Right cardiac atrium (tissue), 5 donors: ENCODE results near the gene ZNF473. TPM values are rescaled to one million over a fixed set of nuclear protein-coding genes. Genes with fewer than 3 reads are reported as not detected.

Experiments used
- ATAC-seq, 2 donors: fragments of 200-7000 bp; cut with Tn5 transposase; one replicate each; pipeline versions ENCODE4 v1.8.0 to v1.9.1; 2020; ENCODE audit warnings: moderate library complexity in 2 of 2, mild to moderate bottlenecking in 1 of 2
- DNase-seq, 3 donors: peaks; one replicate each; pipeline ENCODE4 v3.0.0-alpha.2; 2020
- H3K27ac ChIP-seq: one replicate; pipeline ENCODE4 v1.5.1; 2013; ENCODE audit warnings: mild to moderate bottlenecking, low read length, control low read depth, moderate library complexity
- H3K27me3 ChIP-seq: one replicate; pipeline ENCODE4 v1.6.1; 2013; ENCODE audit not compliant: control insufficient read depth, insufficient read depth
- H3K4me1 ChIP-seq: one replicate; pipeline ENCODE4 v1.6.1; 2013; ENCODE audit warnings: low read length; ENCODE audit not compliant: control insufficient read depth, insufficient read depth
- H3K4me3 ChIP-seq: one replicate; pipeline ENCODE4 v1.5.1; 2013; ENCODE audit warnings: low read length, control low read depth
- H3K9me3 ChIP-seq: one replicate; pipeline ENCODE4 v1.6.1; 2013; ENCODE audit warnings: low read length; ENCODE audit not compliant: control insufficient read depth
- WGBS: extraction: QIAGEN DNeasy Blood & Tissue Kit; methylation state at CpG from one replicate; pipeline ENCODE4 v1.1.7; 2013; 5-methylcytosine and 5-hydroxymethylcytosine counted together
- intact Hi-C, 4 donors: fragments of 100-400 bp; cut with DNase I; formaldehyde crosslinking; loops; one replicate each; pipeline versions ENCODE4 v1.11.0 to v1.14.0; 2022 to 2023
- polyA plus RNA-seq: library from polyadenylated mRNA; stranded (reverse); fragments of 200-250 nt; gene quantifications from one replicate; pipeline ENCODE4 v1.2.3, GENCODE V29; 2013
- total RNA-seq, 4 donors: library from RNA; stranded (reverse); fragmentation: NEBNext Ultra II Directional; extraction: Animal tissue kit (Norgen Biotek cat#: 25700); gene quantifications; one replicate each; pipeline ENCODE4 v1.2.1, GENCODE V29; 2021
- donor health status: healthy with polysubstance abuse.
- donor health status: DM: no; HTN: yes; CAD: no.
- donor health status: DM: no; HTN: no; CAD: no.
- donor health status: DM: no; HTN: yes; CAD: no; lungs with severe emphysema.
- donor health status: DM: yes; HTN: yes; CAD: no.

ZNF473 gene
- total and polyA plus RNA-seq, 5 donors, result 2.1 to 5.5 (median 4.9) TPM

GRCh38 chr19:50003810-50004419 is 21.9 kb upstream of the ZNF473 start:
- H3K4me1 ChIP-seq, result peaks cover 2% of the 10 kb centered on the region
- DNase-seq (peak in 1 of 3 donors; percentile 64), ATAC-seq (peak; percentile 59 to 84)
- no peaks in the 10 kb centered on the region for H3K27me3 ChIP-seq
- no peaks in the 10 kb centered on the region for H3K9me3 ChIP-seq
- 80% methylated on average over 11 of the region's 11 CpGs for WGBS
- no peak overlapping the region for H3K27ac ChIP-seq
- H3K4me3 ChIP-seq, result no peak overlapping the region
- intact Hi-C loops, result no loop called here

- H3K4me1 ChIP-seq, result peaks cover 2% of the 10 kb centered on the region
- intact Hi-C loops, result no loop called here
- no peak overlapping the region for H3K4me3 ChIP-seq
- no peaks in the 10 kb centered on the region for H3K27me3 ChIP-seq
- H3K27ac ChIP-seq, result no peak overlapping the region
- whole genome bisulfite sequencing, result 96% methylated on average over 12 of the region's 12 CpGs
- no peaks in the 10 kb centered on the region for H3K9me3 ChIP-seq
- DNase-seq, result no peak
- ATAC-seq, result no peak
Measured at GRCh38 chr19:50005428-50005827, 20.4 kb upstream of the ZNF473 start.

- intact Hi-C loops, result no loop called here
- H3K4me1 ChIP-seq, result peaks cover 2% of the 10 kb centered on the region
- H3K27ac ChIP-seq, result no peak overlapping the region
- ATAC-seq, result no peak
- DNase-seq, result no peak
- WGBS, result 96% methylated on average over 10 of the region's 10 CpGs
- no peak overlapping the region for H3K4me3 ChIP-seq
- no peaks in the 10 kb centered on the region for H3K9me3 ChIP-seq
- H3K27me3 ChIP-seq, result no peaks in the 10 kb centered on the region
Measured at GRCh38 chr19:50007170-50007569, 18.6 kb upstream of the ZNF473 start.

DNA sequence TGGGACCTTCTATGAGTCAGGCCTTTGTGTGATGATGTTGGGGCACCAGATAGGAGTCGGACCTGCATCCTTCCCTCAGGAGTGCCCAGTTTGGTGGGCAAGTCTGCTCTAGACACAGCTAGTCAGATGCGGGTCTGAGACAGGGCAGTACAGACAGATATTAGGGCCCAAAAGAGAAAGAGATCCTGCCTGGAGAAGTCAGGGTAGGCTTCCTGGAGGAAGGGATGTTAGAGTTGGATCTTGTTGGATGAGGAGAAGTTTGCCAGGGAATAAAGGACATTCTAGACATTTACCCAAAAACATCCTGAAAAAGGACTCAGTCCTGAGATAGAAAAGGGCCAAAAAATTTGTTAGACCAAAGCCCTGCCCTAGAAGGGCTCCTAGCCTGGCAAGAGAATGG is 17.9 kb upstream of the ZNF473 start:
- Histone ChIP-seq H3K9me3 (no peaks in the 10 kb centered on the region), H3K27ac (no peak overlapping the region), H3K27me3 (no peaks in the 10 kb centered on the region), H3K4me3 (no peak overlapping the region), H3K4me1 (peaks cover 2% of the 10 kb centered on the region)
- 91% methylated on average over 2 of the region's 2 CpGs for WGBS
- no peak for DNase-seq
- no peak for ATAC-seq
- intact Hi-C loops, result no loop called here

GRCh38 chr19:50008532-50008931 is 17.3 kb upstream of the ZNF473 start:
- intact Hi-C loops, result no loop called here
- whole genome bisulfite sequencing, result 57% methylated on average over 10 of the region's 10 CpGs
- Histone ChIP-seq H3K27ac (no peak overlapping the region), H3K4me1 (peaks cover 2% of the 10 kb centered on the region), H3K27me3 (no peaks in the 10 kb centered on the region), H3K4me3 (no peak overlapping the region), H3K9me3 (no peaks in the 10 kb centered on the region)
- ATAC-seq, result no peak
- no peak for DNase-seq

GRCh38 chr19:50016225-50016807 is 9.5 kb upstream of the ZNF473 start:
- Histone ChIP-seq H3K27ac (no peak overlapping the region), H3K4me1 (no peaks in the 10 kb centered on the region), H3K4me3 (no peak overlapping the region), H3K27me3 (no peaks in the 10 kb centered on the region), H3K9me3 (no peaks in the 10 kb centered on the region)
- DNase-seq, result no peak
- no peak for ATAC-seq
- intact Hi-C loops, result no loop called here
- 95% methylated on average over 1 of the region's 1 CpG for WGBS

GRCh38 chr19:50020481-50020880 is 5.3 kb upstream of the ZNF473 start:
- Histone ChIP-seq H3K27ac (no peak overlapping the region), H3K4me3 (no peak overlapping the region), H3K4me1 (no peaks in the 10 kb centered on the region), H3K27me3 (no peaks in the 10 kb centered on the region), H3K9me3 (no peaks in the 10 kb centered on the region)
- no peak for ATAC-seq
- intact Hi-C loops, result no loop called here
- 79% methylated on average over 6 of the region's 6 CpGs for WGBS
- no peak for DNase-seq

DNA sequence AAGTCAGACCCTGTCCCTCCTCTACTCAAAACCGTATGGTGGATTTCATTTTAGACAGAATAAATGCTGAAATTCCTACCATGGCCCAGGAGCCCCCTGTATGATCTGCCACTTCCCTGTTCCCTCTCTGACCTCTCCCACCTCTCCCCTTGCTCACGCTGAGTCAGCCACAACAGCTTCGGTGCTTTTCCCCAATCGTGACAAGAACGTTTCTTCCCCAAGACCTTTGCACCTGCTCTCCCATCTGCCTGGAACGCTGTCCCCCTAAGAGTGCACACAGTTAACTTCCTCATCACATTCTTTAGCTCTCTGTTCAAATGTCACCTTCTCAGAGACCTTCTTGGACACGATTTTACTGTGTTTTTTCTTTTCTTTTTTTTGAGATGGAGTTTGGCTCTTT is 3.0 kb upstream of the ZNF473 start:
- H3K27ac ChIP-seq, result no peak overlapping the region
- peaks cover 6% of the 10 kb centered on the region for H3K4me1 ChIP-seq

DNA sequence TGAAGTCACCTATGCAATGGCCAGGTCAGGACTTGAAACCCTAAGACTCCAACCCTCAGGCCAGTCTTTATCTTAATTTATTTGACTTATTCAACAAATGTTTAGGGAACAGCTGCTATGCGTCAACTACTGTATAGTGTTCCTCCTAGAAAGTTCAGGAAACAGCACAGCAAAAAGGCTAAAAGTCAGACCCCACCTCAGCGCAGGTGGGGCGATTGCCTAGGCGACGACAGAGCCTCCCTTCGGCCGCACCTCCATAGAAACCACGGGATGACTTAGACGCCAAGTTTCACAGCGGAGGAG is 1.1 kb upstream of the ZNF473 start:
- DNase-seq (no peak), ATAC-seq (no peak)
- no peaks in the 10 kb centered on the region for H3K27me3 ChIP-seq
- intact Hi-C loops, result no loop called here
- peaks cover 6% of the 10 kb centered on the region for H3K4me1 ChIP-seq
- H3K27ac ChIP-seq, result peak overlapping the region; percentile 73
- WGBS, result 0% methylated on average over 10 of the region's 10 CpGs
- peak overlapping the region; percentile 83 for H3K4me3 ChIP-seq
- no peaks in the 10 kb centered on the region for H3K9me3 ChIP-seq

More for the DNA sequence above, 3.0 kb upstream of the ZNF473 start:
- no peak for DNase-seq
- Histone ChIP-seq H3K4me3 (no peak overlapping the region), H3K9me3 (no peaks in the 10 kb centered on the region), H3K27me3 (no peaks in the 10 kb centered on the region)
- intact Hi-C loops, result no loop called here
- no peak for ATAC-seq
- WGBS, result 78% methylated on average over 7 of the region's 7 CpGs

DNA sequence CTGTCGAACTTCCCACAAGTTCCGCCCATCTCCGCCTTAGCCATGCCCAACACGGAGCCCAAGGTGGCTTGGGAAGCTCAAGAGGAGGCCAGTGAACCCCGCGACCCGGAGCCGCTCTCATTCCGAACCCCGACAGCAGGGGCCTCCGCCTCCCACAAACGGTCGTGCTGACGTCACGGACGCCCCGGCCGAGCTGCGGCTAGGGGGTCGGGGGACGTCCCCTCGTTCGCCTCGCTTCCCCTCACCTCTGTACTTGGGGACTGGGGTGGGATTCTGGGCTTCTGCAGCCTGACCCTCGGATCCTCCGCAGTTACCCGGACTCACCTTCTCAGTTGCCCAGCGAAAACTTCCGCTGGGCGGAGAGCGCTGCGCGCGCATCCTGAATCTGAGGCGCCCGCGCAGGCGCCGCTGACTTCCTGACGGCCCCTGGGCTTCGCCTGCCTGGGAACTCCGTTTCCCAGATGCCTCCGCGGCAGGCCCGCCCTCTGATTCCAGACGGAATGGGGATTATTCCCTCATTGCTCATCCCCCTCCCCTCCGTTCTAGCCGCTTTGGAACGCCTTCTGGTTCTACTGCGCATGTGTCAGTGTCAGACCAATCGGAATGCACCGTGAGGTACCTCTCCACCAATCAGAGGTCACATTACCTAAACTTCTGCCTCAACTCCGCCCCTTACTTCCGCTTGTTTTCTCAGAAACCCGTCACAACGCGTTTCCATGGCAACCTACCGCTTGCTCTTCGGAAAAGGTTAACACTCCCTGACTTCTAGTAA is 597 bp upstream of the ZNF473 start, which contains the start of gene VRK3:
Gene VRK3 (minus strand): TSS at position 351 of the 772 bp plus-strand sequence. CDS start 9,210 bp downstream, outside the sequence.
- H3K27ac ChIP-seq, result peak within 1 kb of the TSS; percentile 73
- intact Hi-C loops, result no loop called here
- peaks cover 6% of the 10 kb centered on the region for H3K4me1 ChIP-seq
- no peaks in the 10 kb centered on the region for H3K9me3 ChIP-seq
- H3K4me3 ChIP-seq, result peak within 1 kb of the TSS; percentile 83
- H3K27me3 ChIP-seq, result no peaks in the 10 kb centered on the region
- under 1% methylated on average over 59 of the region's 59 CpGs for WGBS
- DNase-seq (peak; percentile 99 to 100 (median 99)), ATAC-seq (peak; percentile 96 to 97)

DNA sequence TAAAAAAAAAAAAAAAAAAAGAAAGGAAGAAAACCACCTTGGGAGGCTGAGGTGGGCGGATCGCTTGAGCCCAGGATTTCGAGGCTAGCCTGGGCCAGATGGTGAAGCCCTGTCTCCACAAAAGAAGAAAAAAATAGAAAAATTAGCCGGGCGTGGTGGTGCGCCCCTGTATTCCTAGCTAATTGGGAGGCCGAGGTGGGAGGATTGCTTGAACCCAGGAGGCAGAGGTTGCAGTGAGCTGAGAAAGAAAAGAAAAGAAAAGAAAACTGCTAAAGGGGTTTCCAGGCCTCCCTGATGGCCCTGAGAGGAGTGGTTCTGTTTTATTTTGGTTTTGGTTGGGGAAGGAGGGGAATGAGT is 723 bp downstream of the ZNF473 start:
- DNase-seq (no peak), ATAC-seq (no peak)
- Histone ChIP-seq H3K9me3 (no peaks in the 10 kb centered on the region), H3K4me3 (peak overlapping the region; percentile 44), H3K27ac (no peak overlapping the region), H3K4me1 (peaks cover 6% of the 10 kb centered on the region), H3K27me3 (no peaks in the 10 kb centered on the region)
- 82% methylated on average over 7 of the region's 7 CpGs for WGBS
- intact Hi-C loops, result no loop called here
